Measurements from ENCODE around the gene TP53INP2. TPM values are rescaled to one million over a fixed set of nuclear protein-coding genes. Genes with fewer than 3 reads are reported as not detected.

The TP53INP2 gene
- total and polyA plus RNA-seq, 2 of the 13 experiments (the other 11 are each of a cell fraction or from before 2014, with no cell fraction given): 5.2 to 18.8 TPM

DNA sequence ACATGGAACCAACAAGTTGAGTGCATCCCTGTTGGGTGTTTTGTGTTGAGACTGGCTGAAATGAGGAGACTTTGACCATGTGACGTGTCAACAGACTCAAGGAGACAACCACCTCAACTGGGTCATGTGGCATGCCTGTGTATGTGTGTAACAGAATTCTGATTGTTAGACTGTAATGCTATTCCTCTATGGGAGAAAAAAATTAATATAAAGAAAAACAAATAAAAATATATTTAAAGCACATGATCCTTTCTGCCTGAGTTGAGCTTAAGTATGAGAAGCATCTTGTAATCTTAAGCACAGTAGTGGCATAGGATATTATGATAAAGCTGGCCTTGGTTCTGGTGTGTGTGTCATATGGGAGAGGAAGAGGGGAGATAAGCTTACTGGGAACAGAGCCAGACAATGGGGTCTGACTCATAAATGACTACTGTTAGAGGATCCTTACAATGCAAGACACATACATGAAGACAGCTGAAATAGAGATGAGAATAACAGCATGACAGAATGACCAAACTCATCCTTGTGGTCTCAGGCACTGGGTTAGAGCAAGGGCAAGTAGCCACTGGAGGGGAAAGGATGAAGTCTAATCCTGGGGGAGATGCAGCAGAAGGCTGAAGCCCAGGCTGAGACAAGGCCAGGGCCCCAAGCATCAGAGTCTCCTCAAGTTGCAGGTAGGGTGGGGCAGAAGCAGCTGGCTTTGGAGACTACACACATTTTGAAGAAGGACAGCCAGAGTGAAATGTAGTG lies 9.2 kb downstream of the TP53INP2 start (continued):
- TF ChIP-seq TOE1 (CRISPR knock-in tag; IDR thresholded peaks at IDR 0.05): no peak
- TF ChIP-seq, protein P1, sequence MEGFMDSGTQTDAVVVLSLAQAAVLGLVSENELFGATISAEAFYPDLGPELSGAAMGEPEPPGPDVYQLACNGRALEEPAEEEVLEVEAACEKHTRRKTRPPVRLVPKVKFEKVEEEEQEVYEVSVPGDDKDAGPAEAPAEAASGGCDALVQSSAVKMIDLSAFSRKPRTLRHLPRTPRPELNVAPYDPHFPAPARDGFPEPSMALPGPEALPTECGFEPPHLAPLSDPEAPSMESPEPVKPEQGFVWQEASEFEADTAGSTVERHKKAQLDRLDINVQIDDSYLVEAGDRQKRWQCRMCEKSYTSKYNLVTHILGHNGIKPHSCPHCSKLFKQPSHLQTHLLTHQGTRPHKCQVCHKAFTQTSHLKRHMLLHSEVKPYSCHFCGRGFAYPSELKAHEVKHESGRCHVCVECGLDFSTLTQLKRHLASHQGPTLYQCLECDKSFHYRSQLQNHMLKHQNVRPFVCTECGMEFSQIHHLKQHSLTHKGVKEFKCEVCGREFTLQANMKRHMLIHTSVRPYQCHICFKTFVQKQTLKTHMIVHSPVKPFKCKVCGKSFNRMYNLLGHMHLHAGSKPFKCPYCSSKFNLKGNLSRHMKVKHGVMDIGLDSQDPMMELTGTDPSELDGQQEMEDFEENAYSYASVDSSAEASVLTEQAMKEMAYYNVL (CRISPR knock-in tag; IDR thresholded peaks at IDR 0.05; ENCODE audit: borderline replicate concordance): no peak
- no peak for TF ChIP-seq MZF1 (CRISPR knock-in tag; IDR thresholded peaks at IDR 0.05; ENCODE audit: borderline replicate concordance)
- TF ChIP-seq SOX13 (IDR thresholded peaks at IDR 0.05): no peak
- TF ChIP-seq SOX13 (CRISPR knock-in tag; conservative IDR thresholded peaks at IDR 0.05 in 1 of 2, IDR thresholded peaks at IDR 0.05 in 1 of 2): peak; percentile 43 to 79; a peak in 3 of 4 replicates
- no peak for TF ChIP-seq ZNF777 (CRISPR knock-in tag; IDR thresholded peaks at IDR 0.05)
- TF ChIP-seq ZNF614 (CRISPR knock-in tag; IDR thresholded peaks at IDR 0.05; ENCODE audit: borderline replicate concordance): peak; percentile 21; the same call in 1 of the 2 replicates
- TF ChIP-seq, protein P2, sequence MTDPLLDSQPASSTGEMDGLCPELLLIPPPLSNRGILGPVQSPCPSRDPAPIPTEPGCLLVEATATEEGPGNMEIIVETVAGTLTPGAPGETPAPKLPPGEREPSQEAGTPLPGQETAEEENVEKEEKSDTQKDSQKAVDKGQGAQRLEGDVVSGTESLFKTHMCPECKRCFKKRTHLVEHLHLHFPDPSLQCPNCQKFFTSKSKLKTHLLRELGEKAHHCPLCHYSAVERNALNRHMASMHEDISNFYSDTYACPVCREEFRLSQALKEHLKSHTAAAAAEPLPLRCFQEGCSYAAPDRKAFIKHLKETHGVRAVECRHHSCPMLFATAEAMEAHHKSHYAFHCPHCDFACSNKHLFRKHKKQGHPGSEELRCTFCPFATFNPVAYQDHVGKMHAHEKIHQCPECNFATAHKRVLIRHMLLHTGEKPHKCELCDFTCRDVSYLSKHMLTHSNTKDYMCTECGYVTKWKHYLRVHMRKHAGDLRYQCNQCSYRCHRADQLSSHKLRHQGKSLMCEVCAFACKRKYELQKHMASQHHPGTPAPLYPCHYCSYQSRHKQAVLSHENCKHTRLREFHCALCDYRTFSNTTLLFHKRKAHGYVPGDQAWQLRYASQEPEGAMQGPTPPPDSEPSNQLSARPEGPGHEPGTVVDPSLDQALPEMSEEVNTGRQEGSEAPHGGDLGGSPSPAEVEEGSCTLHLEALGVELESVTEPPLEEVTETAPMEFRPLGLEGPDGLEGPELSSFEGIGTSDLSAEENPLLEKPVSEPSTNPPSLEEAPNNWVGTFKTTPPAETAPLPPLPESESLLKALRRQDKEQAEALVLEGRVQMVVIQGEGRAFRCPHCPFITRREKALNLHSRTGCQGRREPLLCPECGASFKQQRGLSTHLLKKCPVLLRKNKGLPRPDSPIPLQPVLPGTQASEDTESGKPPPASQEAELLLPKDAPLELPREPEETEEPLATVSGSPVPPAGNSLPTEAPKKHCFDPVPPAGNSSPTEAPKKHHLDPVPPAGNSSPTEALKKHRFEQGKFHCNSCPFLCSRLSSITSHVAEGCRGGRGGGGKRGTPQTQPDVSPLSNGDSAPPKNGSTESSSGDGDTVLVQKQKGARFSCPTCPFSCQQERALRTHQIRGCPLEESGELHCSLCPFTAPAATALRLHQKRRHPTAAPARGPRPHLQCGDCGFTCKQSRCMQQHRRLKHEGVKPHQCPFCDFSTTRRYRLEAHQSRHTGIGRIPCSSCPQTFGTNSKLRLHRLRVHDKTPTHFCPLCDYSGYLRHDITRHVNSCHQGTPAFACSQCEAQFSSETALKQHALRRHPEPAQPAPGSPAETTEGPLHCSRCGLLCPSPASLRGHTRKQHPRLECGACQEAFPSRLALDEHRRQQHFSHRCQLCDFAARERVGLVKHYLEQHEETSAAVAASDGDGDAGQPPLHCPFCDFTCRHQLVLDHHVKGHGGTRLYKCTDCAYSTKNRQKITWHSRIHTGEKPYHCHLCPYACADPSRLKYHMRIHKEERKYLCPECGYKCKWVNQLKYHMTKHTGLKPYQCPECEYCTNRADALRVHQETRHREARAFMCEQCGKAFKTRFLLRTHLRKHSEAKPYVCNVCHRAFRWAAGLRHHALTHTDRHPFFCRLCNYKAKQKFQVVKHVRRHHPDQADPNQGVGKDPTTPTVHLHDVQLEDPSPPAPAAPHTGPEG (CRISPR knock-in tag; IDR thresholded peaks at IDR 0.05): no peak
- TF ChIP-seq HIVEP1 (CRISPR knock-in tag; IDR thresholded peaks at IDR 0.05): no peak
- TF ChIP-seq U2AF1 (optimal IDR thresholded peaks at IDR 0.05; ENCODE audit: low read depth, low read length): no peak
- TF ChIP-seq ZNF230 (CRISPR knock-in tag; IDR thresholded peaks at IDR 0.05): peak; percentile 66; the same call in 1 of the 2 replicates
- peak; percentile 59; the same call in 1 of the 2 replicates for TF ChIP-seq ETV5 (CRISPR knock-in tag; IDR thresholded peaks at IDR 0.05; ENCODE audit: borderline replicate concordance)
- TF ChIP-seq SETDB1 (CRISPR knock-in tag; IDR thresholded peaks at IDR 0.05; ENCODE audit: borderline replicate concordance): no peak
- TF ChIP-seq, protein P3, sequence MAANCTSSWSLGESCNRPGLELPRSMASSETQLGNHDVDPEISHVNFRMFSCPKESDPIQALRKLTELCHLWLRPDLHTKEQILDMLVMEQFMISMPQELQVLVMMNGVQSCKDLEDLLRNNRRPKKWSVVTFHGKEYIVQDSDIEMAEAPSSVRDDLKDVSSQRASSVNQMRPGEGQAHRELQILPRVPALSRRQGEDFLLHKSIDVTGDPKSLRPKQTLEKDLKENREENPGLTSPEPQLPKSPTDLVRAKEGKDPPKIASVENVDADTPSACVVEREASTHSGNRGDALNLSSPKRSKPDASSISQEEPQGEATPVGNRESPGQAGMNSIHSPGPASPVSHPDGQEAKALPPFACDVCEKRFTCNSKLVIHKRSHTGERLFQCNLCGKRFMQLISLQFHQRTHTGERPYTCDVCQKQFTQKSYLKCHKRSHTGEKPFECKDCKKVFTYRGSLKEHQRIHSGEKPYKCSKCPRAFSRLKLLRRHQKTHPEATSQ (CRISPR knock-in tag; IDR thresholded peaks at IDR 0.05; ENCODE audit: borderline replicate concordance): no peak
- TF ChIP-seq, protein P4, sequence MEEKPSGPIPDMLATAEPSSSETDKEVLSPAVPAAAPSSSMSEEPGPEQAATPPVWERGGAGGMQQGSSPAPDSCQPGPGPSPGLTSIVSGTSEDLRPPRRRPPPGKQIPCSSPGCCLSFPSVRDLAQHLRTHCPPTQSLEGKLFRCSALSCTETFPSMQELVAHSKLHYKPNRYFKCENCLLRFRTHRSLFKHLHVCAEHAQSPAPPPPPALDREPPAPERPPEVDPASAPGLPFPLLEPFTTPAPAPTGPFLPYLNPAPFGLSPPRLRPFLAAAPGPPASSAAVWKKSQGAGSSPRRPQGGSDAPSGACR (CRISPR knock-in tag; IDR thresholded peaks at IDR 0.05): no peak
- TF ChIP-seq ZSCAN31 (CRISPR knock-in tag; IDR thresholded peaks at IDR 0.05; ENCODE audit: low read depth): no peak; the same call in 1 of the 2 replicates
- TF ChIP-seq RBFOX2 (IDR thresholded peaks at IDR 0.05; ENCODE audit: low read depth, low read length): no peak
- no peak for TF ChIP-seq HNF4G (IDR thresholded peaks at IDR 0.05; ENCODE audit: borderline replicate concordance, low read depth, low read length)
- no peak for TF ChIP-seq HNF4G (CRISPR knock-in tag; IDR thresholded peaks at IDR 0.05; ENCODE audit: borderline replicate concordance, low read depth)
